ENCODE data around the gene KRT34. TPM values are rescaled to one million over a fixed set of nuclear protein-coding genes. Genes with fewer than 3 reads are reported as not detected.
"Not testable (repeated sequence)": the region's sequence is repeated elsewhere in the genome, so short reads cannot be mapped to it uniquely, and the experiment has no call there.

The KRT34 gene
- total RNA-seq, 1 donor from 2014 or later = not detected

GRCh38 chr17:41380091-41380490 lies 2.0 kb downstream of the KRT34 start:
- not testable (repeated sequence) for H3K27me3 ChIP-seq (ENCODE audit: control insufficient read depth in 3 of 3, insufficient read depth in 3 of 3, low read length in 3 of 3); H3K4me1 ChIP-seq (ENCODE audit: control insufficient read depth in 3 of 3, insufficient read depth in 3 of 3, low read length in 3 of 3); H3K9me3 ChIP-seq (ENCODE audit: control insufficient read depth in 3 of 3, low read length in 3 of 3); H3K4me3 ChIP-seq (ENCODE audit: low read length in 3 of 3); H3K9ac ChIP-seq (ENCODE audit: low read depth in 1 of 3, low read length in 3 of 3); H3K27ac ChIP-seq (ENCODE audit: low read depth, low read length); H3K36me3 ChIP-seq (ENCODE audit: control insufficient read depth in 3 of 3, insufficient read depth in 3 of 3, low read length in 3 of 3)

GRCh38 chr17:41377546-41377945 lies 4.6 kb downstream of the KRT34 start:
- Histone ChIP-seq H3K4me1 (ENCODE audit: control insufficient read depth in 3 of 3, insufficient read depth in 3 of 3, low read length in 3 of 3) (no peaks in the 10 kb centered on the region), H3K27me3 (ENCODE audit: control insufficient read depth in 3 of 3, insufficient read depth in 3 of 3, low read length in 3 of 3) (peaks cover 0 to 6% (median 0%) of the 10 kb centered on the region in 3 donors), H3K36me3 (ENCODE audit: control insufficient read depth in 3 of 3, insufficient read depth in 3 of 3, low read length in 3 of 3) (no peaks in the 10 kb centered on the region), H3K9me3 (ENCODE audit: control insufficient read depth in 3 of 3, low read length in 3 of 3) (no peaks in the 10 kb centered on the region), H3K4me3 (ENCODE audit: low read length in 3 of 3) (no peak overlapping the region), H3K27ac (ENCODE audit: low read depth, low read length) (no peak overlapping the region), H3K9ac (ENCODE audit: low read depth in 1 of 3, low read length in 3 of 3) (no peak overlapping the region)

DNA sequence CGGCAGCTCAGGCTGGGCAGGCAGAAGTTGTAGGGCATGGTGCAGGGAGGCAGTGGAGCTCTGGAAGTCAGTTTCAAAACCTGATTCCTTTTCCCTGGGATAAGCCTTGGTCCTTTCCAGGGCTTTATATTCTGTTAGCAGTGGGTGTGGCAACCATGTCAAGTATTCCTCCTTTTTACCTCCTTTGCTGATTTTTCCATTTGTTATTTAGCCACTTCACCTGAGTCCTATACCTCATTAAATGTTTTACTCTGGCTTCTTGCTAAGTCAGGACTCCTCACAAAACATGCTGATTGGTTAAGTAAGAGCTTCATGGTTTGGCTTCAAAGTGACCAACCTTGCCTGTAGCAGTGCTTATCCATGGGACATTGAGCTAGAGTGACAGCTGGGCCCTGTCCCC lies 12.4 kb downstream of the KRT34 start, which contains the start of gene KRT33B:
TSS of gene KRT33B (minus strand) at position 101 of the 400 bp plus-strand sequence. CDS start at position 38, 63 bp downstream.
- H3K36me3 ChIP-seq (ENCODE audit: control insufficient read depth in 3 of 3, insufficient read depth in 3 of 3, low read length in 3 of 3) = no peaks in the 10 kb centered on the region
- no peak within 1 kb of the TSS for H3K27ac ChIP-seq (ENCODE audit: low read depth, low read length)
- no peaks in the 10 kb centered on the region for H3K9me3 ChIP-seq (ENCODE audit: control insufficient read depth in 3 of 3, low read length in 3 of 3)
- H3K4me1 ChIP-seq (ENCODE audit: control insufficient read depth in 3 of 3, insufficient read depth in 3 of 3, low read length in 3 of 3) = no peaks in the 10 kb centered on the region
- no peak within 1 kb of the TSS for H3K4me3 ChIP-seq (ENCODE audit: low read length in 3 of 3)
- H3K27me3 ChIP-seq (ENCODE audit: control insufficient read depth in 3 of 3, insufficient read depth in 3 of 3, low read length in 3 of 3) = peaks cover 0 to 3% (median 2%) of the 10 kb centered on the region in 3 donors
- H3K9ac ChIP-seq (ENCODE audit: low read depth in 1 of 3, low read length in 3 of 3) = no peak within 1 kb of the TSS

- H3K27ac ChIP-seq (ENCODE audit: low read depth, low read length) = no peak overlapping the region
- H3K27me3 ChIP-seq (ENCODE audit: control insufficient read depth in 3 of 3, insufficient read depth in 3 of 3, low read length in 3 of 3) = peaks cover 0 to 3% (median 2%) of the 10 kb centered on the region in 3 donors
- no peak overlapping the region for H3K9ac ChIP-seq (ENCODE audit: low read depth in 1 of 3, low read length in 3 of 3)
- H3K9me3 ChIP-seq (ENCODE audit: control insufficient read depth in 3 of 3, low read length in 3 of 3) = no peaks in the 10 kb centered on the region
- H3K4me1 ChIP-seq (ENCODE audit: control insufficient read depth in 3 of 3, insufficient read depth in 3 of 3, low read length in 3 of 3) = no peaks in the 10 kb centered on the region
- no peak overlapping the region for H3K4me3 ChIP-seq (ENCODE audit: low read length in 3 of 3)
- H3K36me3 ChIP-seq (ENCODE audit: control insufficient read depth in 3 of 3, insufficient read depth in 3 of 3, low read length in 3 of 3) = no peaks in the 10 kb centered on the region
Observed at GRCh38 chr17:41369023-41369422, 13.1 kb downstream of the KRT34 start.

DNA sequence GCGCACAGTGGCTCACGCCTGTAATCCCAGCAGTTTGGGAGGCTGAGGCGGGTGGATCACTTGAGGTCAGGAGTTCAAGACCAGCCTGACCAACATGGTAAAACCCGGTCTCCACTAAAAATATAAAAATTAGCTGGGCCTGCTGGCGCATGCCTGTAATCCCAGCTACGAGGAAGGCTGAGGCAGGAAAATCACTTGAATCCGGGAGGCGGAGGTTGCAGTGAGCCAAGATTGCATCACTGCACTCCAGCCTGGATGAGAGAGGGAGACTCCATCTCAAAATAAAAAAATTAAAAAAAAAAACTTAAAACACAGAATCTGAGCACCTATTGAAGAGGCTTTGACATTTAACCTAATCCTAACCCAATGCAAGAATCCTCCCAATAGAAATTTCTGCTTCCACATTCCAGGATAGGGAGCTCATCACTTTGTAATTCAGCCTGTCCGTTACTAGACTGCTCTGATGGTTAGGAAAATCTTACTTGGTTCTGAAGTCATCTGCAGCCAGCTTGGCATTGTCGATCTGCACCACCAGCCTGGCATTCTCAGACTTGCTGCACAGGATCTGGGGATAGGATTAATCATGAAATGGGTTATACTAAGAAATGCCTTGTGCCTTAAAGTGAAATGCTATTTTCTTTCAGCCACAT lies 14.6 kb downstream of the KRT34 start:
- H3K27ac ChIP-seq (ENCODE audit: low read depth, low read length) = no peak overlapping the region
- no peak overlapping the region for H3K4me3 ChIP-seq (ENCODE audit: low read length in 3 of 3)
- H3K9ac ChIP-seq (ENCODE audit: low read depth in 1 of 3, low read length in 3 of 3) = no peak overlapping the region
- peaks cover 0 to 3% (median 2%) of the 10 kb centered on the region in 3 donors for H3K27me3 ChIP-seq (ENCODE audit: control insufficient read depth in 3 of 3, insufficient read depth in 3 of 3, low read length in 3 of 3)
- no peaks in the 10 kb centered on the region for H3K9me3 ChIP-seq (ENCODE audit: control insufficient read depth in 3 of 3, low read length in 3 of 3)
- no peaks in the 10 kb centered on the region for H3K4me1 ChIP-seq (ENCODE audit: control insufficient read depth in 3 of 3, insufficient read depth in 3 of 3, low read length in 3 of 3)
- no peaks in the 10 kb centered on the region for H3K36me3 ChIP-seq (ENCODE audit: control insufficient read depth in 3 of 3, insufficient read depth in 3 of 3, low read length in 3 of 3)

GRCh38 chr17:41366070-41366469 lies 16.0 kb downstream of the KRT34 start:
- Histone ChIP-seq H3K27ac (ENCODE audit: low read depth, low read length) (no peak overlapping the region), H3K9ac (ENCODE audit: low read depth in 1 of 3, low read length in 3 of 3) (no peak overlapping the region), H3K4me1 (ENCODE audit: control insufficient read depth in 3 of 3, insufficient read depth in 3 of 3, low read length in 3 of 3) (no peaks in the 10 kb centered on the region), H3K36me3 (ENCODE audit: control insufficient read depth in 3 of 3, insufficient read depth in 3 of 3, low read length in 3 of 3) (no peaks in the 10 kb centered on the region), H3K9me3 (ENCODE audit: control insufficient read depth in 3 of 3, low read length in 3 of 3) (no peaks in the 10 kb centered on the region), H3K4me3 (ENCODE audit: low read length in 3 of 3) (no peak overlapping the region), H3K27me3 (ENCODE audit: control insufficient read depth in 3 of 3, insufficient read depth in 3 of 3, low read length in 3 of 3) (peaks cover 0 to 3% (median 2%) of the 10 kb centered on the region in 3 donors)

DNA sequence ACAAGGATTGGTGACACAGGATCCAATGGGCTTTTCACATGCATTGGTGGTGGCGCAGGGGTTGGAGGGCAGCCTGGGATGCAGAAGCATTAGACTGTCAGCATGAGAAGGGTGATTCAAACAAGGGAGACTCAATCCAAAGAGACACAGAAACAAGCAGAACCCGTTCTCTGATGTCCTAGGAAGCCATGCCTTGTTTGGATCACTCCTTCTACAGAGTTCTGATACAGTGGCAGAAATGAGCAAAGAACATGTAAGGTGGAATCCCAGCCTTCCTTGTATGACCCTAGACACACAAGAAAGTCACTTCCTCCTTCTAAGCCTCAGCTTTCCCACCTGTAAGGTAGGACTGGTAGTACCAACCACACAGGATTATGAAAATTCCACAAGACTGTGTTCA lies 18.2 kb downstream of the KRT34 start:
- H3K36me3 ChIP-seq (ENCODE audit: control insufficient read depth in 3 of 3, insufficient read depth in 3 of 3, low read length in 3 of 3) = no peaks in the 10 kb centered on the region
- no peak overlapping the region for H3K9ac ChIP-seq (ENCODE audit: low read depth in 1 of 3, low read length in 3 of 3)
- H3K27me3 ChIP-seq (ENCODE audit: control insufficient read depth in 3 of 3, insufficient read depth in 3 of 3, low read length in 3 of 3) = no peaks in the 10 kb centered on the region
- no peaks in the 10 kb centered on the region for H3K4me1 ChIP-seq (ENCODE audit: control insufficient read depth in 3 of 3, insufficient read depth in 3 of 3, low read length in 3 of 3)
- no peak overlapping the region for H3K4me3 ChIP-seq (ENCODE audit: low read length in 3 of 3)
- no peak overlapping the region for H3K27ac ChIP-seq (ENCODE audit: low read depth, low read length)
- no peaks in the 10 kb centered on the region for H3K9me3 ChIP-seq (ENCODE audit: control insufficient read depth in 3 of 3, low read length in 3 of 3)

- no peak overlapping the region for H3K27ac ChIP-seq (ENCODE audit: low read depth, low read length)
- no peak overlapping the region for H3K9ac ChIP-seq (ENCODE audit: low read depth in 1 of 3, low read length in 3 of 3)
- no peaks in the 10 kb centered on the region for H3K36me3 ChIP-seq (ENCODE audit: control insufficient read depth in 3 of 3, insufficient read depth in 3 of 3, low read length in 3 of 3)
- no peaks in the 10 kb centered on the region for H3K4me1 ChIP-seq (ENCODE audit: control insufficient read depth in 3 of 3, insufficient read depth in 3 of 3, low read length in 3 of 3)
- H3K27me3 ChIP-seq (ENCODE audit: control insufficient read depth in 3 of 3, insufficient read depth in 3 of 3, low read length in 3 of 3) = no peaks in the 10 kb centered on the region
- no peaks in the 10 kb centered on the region for H3K9me3 ChIP-seq (ENCODE audit: control insufficient read depth in 3 of 3, low read length in 3 of 3)
- no peak overlapping the region for H3K4me3 ChIP-seq (ENCODE audit: low read length in 3 of 3)
Observed at GRCh38 chr17:41360296-41360995, 21.7 kb downstream of the KRT34 start.

DNA sequence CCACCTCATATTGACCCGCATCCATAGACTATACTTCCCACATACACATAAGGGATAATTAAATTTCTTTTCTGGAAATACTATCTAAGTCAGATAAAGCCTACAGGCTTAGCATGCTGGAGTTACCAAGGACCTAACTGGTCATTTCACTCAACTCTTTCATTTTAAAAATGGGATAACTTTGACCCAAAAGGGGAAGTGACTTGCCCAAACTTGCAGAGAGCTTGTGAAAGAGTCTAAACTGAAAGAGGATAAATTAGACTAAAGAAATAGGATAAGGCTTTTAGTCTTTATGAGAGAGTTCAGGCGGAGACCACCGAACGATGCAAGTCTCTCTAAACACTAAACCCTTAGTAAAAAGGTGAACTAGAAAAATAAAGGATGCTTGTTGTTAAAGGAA lies 27.6 kb downstream of the KRT34 start:
- Histone ChIP-seq H3K36me3 (ENCODE audit: control insufficient read depth in 3 of 3, insufficient read depth in 3 of 3, low read length in 3 of 3) (no peaks in the 10 kb centered on the region), H3K27ac (ENCODE audit: low read depth, low read length) (no peak overlapping the region), H3K9ac (ENCODE audit: low read depth in 1 of 3, low read length in 3 of 3) (no peak overlapping the region), H3K9me3 (ENCODE audit: control insufficient read depth in 3 of 3, low read length in 3 of 3) (no peaks in the 10 kb centered on the region), H3K27me3 (ENCODE audit: control insufficient read depth in 3 of 3, insufficient read depth in 3 of 3, low read length in 3 of 3) (no peaks in the 10 kb centered on the region), H3K4me3 (ENCODE audit: low read length in 3 of 3) (no peak overlapping the region), H3K4me1 (ENCODE audit: control insufficient read depth in 3 of 3, insufficient read depth in 3 of 3, low read length in 3 of 3) (no peaks in the 10 kb centered on the region)

GRCh38 chr17:41352597-41353366 lies 29.3 kb downstream of the KRT34 start:
- H3K27me3 ChIP-seq (ENCODE audit: control insufficient read depth in 3 of 3, insufficient read depth in 3 of 3, low read length in 3 of 3) = no peaks in the 10 kb centered on the region
- no peak overlapping the region for H3K4me3 ChIP-seq (ENCODE audit: low read length in 3 of 3)
- H3K27ac ChIP-seq (ENCODE audit: low read depth, low read length) = no peak overlapping the region
- H3K4me1 ChIP-seq (ENCODE audit: control insufficient read depth in 3 of 3, insufficient read depth in 3 of 3, low read length in 3 of 3) = no peaks in the 10 kb centered on the region
- no peaks in the 10 kb centered on the region for H3K36me3 ChIP-seq (ENCODE audit: control insufficient read depth in 3 of 3, insufficient read depth in 3 of 3, low read length in 3 of 3)
- no peak overlapping the region for H3K9ac ChIP-seq (ENCODE audit: low read depth in 1 of 3, low read length in 3 of 3)
- H3K9me3 ChIP-seq (ENCODE audit: control insufficient read depth in 3 of 3, low read length in 3 of 3) = no peaks in the 10 kb centered on the region

Measured in skeletal muscle tissue (tissue), 4 donors.